OCI-LY3 (cell line): ENCODE results near the gene AASS.

ENCODE experiments used
- H2AFZ ChIP-seq: fragments of 200-600, 300-600 bp; shearing (Covaris generic); 2 replicates; pipeline ENCODE4 v1.6.0; 2014; ENCODE audit warnings: antibody characterized with exemption, low read depth, low read length
- H3K27ac ChIP-seq: fragments of 200-600, 300-600 bp; sonication (generic); 2 replicates; pipeline ENCODE4 v1.5.1; 2014; ENCODE audit warnings: mild to moderate bottlenecking, low read length, moderate library complexity, mixed read lengths
- H3K27me3 ChIP-seq: fragments of 200-600, 300-600 bp; sonication (generic); 2 replicates; pipeline ENCODE4 v1.6.1; 2014; ENCODE audit warnings: low read depth, low read length, mixed read lengths
- H3K36me3 ChIP-seq: fragments of 200-600, 300-600 bp; sonication (generic); replicated peaks from 2 replicates; pipeline ENCODE3; 2014; ENCODE audit warnings: low read depth, low read length, mixed read lengths
- H3K4me1 ChIP-seq: fragments of 300-600, 200-600 bp; sonication (generic); 2 replicates; pipeline ENCODE4 v1.6.1; 2014; ENCODE audit warnings: low read length, mixed read lengths
- H3K4me2 ChIP-seq: fragments of 200-600, 300-600 bp; sonication (generic); 2 replicates; pipeline ENCODE4 v1.6.1; 2014; ENCODE audit warnings: low read length, mixed read lengths
- H3K4me3 ChIP-seq: fragments of 300-600, 200-600 bp; sonication (generic); 2 replicates; pipeline ENCODE4 v1.5.1; 2014; ENCODE audit warnings: antibody characterized with exemption, mild to moderate bottlenecking, low read length, moderate library complexity
- H3K79me2 ChIP-seq: fragments of 300-600, 200-600 bp; shearing (Covaris generic); 2 replicates; pipeline ENCODE4 v1.6.1; 2014; ENCODE audit warnings: mild to moderate bottlenecking, low read length, mixed read lengths
- H3K9ac ChIP-seq: fragments of 300-600, 200-600 bp; shearing (Covaris generic); 2 replicates; pipeline ENCODE4 v1.6.0; 2014; ENCODE audit warnings: mild to moderate bottlenecking, low read length, moderate library complexity
- H3K9me3 ChIP-seq: fragments of 200-600, 300-600 bp; shearing (Covaris generic); 2 replicates; pipeline ENCODE4 v1.6.1; 2014; ENCODE audit warnings: low read length, mixed read lengths; ENCODE audit not compliant: insufficient read depth
- H4K20me1 ChIP-seq: fragments of 200-600, 300-600 bp; sonication (generic); 2 replicates; pipeline ENCODE4 v1.6.1; 2016; ENCODE audit warnings: low read length, mixed read lengths; ENCODE audit not compliant: insufficient read depth
- CTCF ChIP-seq: fragments of 200-600, 300-600 bp; sonication (generic); IDR thresholded peaks from 2 replicates; pipeline ENCODE4 v1.5.1; 2014; ENCODE audit warnings: antibody characterized with exemption, low read length, low read depth
- EZH2phosphoT487 ChIP-seq: fragments of 200-600 bp; shearing (Covaris generic); IDR thresholded peaks from 2 replicates; pipeline ENCODE4 v1.6.1; 2018; ENCODE audit warnings: antibody characterized with exemption, mixed run types, low read depth

AASS gene

GRCh38 chr7:122140918-122141317 lies 3.1 kb downstream of the AASS start:
- TF ChIP-seq EZH2phosphoT487: no peak
- no peak for TF ChIP-seq CTCF
- no peaks in the 10 kb centered on the region for H3K4me1 ChIP-seq
- no peak overlapping the region for H3K27ac ChIP-seq
- no peaks in the 10 kb centered on the region for H3K27me3 ChIP-seq
- no peak overlapping the region for H2AFZ ChIP-seq
- no peak overlapping the region for H3K9ac ChIP-seq
- H3K79me2 ChIP-seq: no peaks in the 10 kb centered on the region
- H4K20me1 ChIP-seq: no peaks in the 10 kb centered on the region
- H3K4me3 ChIP-seq: no peak overlapping the region
- H3K4me2 ChIP-seq: no peak overlapping the region
- H3K36me3 ChIP-seq: no peaks in the 10 kb centered on the region
- no peaks in the 10 kb centered on the region for H3K9me3 ChIP-seq

- H3K4me3 ChIP-seq: no peak overlapping the region
Measured at GRCh38 chr7:122137251-122138077, 6.6 kb downstream of the AASS start.

GRCh38 chr7:122136639-122137245 lies 7.3 kb downstream of the AASS start:
- no peaks in the 10 kb centered on the region for H3K27me3 ChIP-seq
- no peak overlapping the region for H3K4me2 ChIP-seq
- H3K36me3 ChIP-seq: no peaks in the 10 kb centered on the region
- H3K9me3 ChIP-seq: no peaks in the 10 kb centered on the region
- no peak overlapping the region for H3K9ac ChIP-seq
- H3K4me3 ChIP-seq: no peak overlapping the region
- H4K20me1 ChIP-seq: no peaks in the 10 kb centered on the region
- TF ChIP-seq CTCF: no peak
- TF ChIP-seq EZH2phosphoT487: no peak
- H3K27ac ChIP-seq: no peak overlapping the region
- H3K4me1 ChIP-seq: no peaks in the 10 kb centered on the region
- no peaks in the 10 kb centered on the region for H3K79me2 ChIP-seq
- H2AFZ ChIP-seq: no peak overlapping the region

More at GRCh38 chr7:122137251-122138077, 6.6 kb downstream of the AASS start:
- TF ChIP-seq CTCF: no peak
- no peak for TF ChIP-seq EZH2phosphoT487
- no peaks in the 10 kb centered on the region for H3K9me3 ChIP-seq
- no peaks in the 10 kb centered on the region for H4K20me1 ChIP-seq
- H3K36me3 ChIP-seq: no peaks in the 10 kb centered on the region
- H2AFZ ChIP-seq: no peak overlapping the region
- H3K27ac ChIP-seq: no peak overlapping the region
- H3K4me1 ChIP-seq: no peaks in the 10 kb centered on the region
- H3K9ac ChIP-seq: no peak overlapping the region
- no peaks in the 10 kb centered on the region for H3K27me3 ChIP-seq
- no peaks in the 10 kb centered on the region for H3K79me2 ChIP-seq
- H3K4me2 ChIP-seq: no peak overlapping the region

GRCh38 chr7:122136078-122136477 lies 8.0 kb downstream of the AASS start:
- Histone ChIP-seq H2AFZ (no peak overlapping the region), H3K9me3 (no peaks in the 10 kb centered on the region), H3K4me1 (no peaks in the 10 kb centered on the region), H3K4me3 (no peak overlapping the region), H3K79me2 (no peaks in the 10 kb centered on the region), H3K4me2 (no peak overlapping the region), H3K27ac (no peak overlapping the region), H3K9ac (no peak overlapping the region), H4K20me1 (no peaks in the 10 kb centered on the region), H3K36me3 (no peaks in the 10 kb centered on the region), H3K27me3 (no peaks in the 10 kb centered on the region)
- TF ChIP-seq EZH2phosphoT487 (no peak), CTCF (no peak)
